Subcutaneous adipose tissue (tissue), 4 donors: ENCODE measurements around the gene LOXL3. TPM values are rescaled to one million over a fixed set of nuclear protein-coding genes. Genes with fewer than 3 reads are reported as not detected.

Experiments used
- CTCF ChIP-seq: fragments of 450-650 bp; IDR thresholded peaks from one replicate; pipeline ENCODE4 v1.5.1; 2016; ENCODE audit warnings: low read depth, mild to moderate bottlenecking, control low read depth, antibody characterized with exemption, moderate library complexity
- total RNA-seq, 4 donors: library from RNA; depleted of rRNA; stranded (reverse); fragments of >200 nt; gene quantifications; one replicate each; pipeline ENCODE4 v1.1.0, GENCODE V29; 2016

The LOXL3 gene
- total RNA-seq, 4 donors from 2014 or later: 5.2 to 22.4 (median 9.2) TPM

DNA sequence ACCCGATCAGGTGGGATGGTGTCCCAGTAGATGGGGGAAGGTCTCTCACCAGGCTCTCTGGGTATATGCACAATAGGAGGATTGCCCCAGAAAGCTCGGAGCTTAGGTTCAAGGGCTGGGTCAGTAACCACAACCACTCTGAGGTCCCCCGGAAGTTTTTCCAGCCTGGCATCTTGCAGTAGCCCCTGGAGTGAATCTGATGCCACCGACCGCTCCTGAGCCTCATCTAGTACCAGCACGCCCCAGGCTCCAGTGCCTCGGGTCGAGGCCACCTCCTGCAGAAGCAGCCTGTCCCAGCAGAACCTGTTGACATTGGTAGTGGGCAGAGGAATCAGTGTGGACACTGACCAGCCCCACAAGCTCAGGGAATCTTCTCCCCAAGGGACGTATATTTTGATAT, 29.7 kb downstream of the LOXL3 start:
- no peak for TF ChIP-seq CTCF

DNA sequence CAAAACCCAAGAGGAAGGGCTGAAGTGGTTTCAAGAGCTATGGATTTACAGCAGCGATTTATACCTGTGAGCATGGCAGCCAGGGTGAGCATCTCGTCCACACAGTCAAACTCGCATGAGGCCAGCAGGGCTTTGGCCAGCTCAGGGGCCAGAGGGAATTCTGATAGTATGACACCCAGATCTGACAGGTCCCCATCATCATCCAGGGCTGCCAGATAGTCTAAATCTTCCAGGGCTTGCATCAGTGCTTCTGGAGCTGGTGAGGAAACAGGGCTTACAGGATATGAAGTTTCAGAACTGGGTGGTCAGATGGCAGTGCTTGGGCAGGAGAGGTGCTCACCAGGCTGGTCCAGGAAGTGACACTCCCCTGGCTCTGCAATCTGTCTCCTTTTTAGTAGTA, 31.2 kb downstream of the LOXL3 start:
- no peak for TF ChIP-seq CTCF

GRCh38 chr2:74516650-74517049, 37.1 kb downstream of the LOXL3 start:
- no peak for TF ChIP-seq CTCF

- TF ChIP-seq CTCF: no peak
Observed at GRCh38 chr2:74515981-74516633, 37.6 kb downstream of the LOXL3 start.

DNA sequence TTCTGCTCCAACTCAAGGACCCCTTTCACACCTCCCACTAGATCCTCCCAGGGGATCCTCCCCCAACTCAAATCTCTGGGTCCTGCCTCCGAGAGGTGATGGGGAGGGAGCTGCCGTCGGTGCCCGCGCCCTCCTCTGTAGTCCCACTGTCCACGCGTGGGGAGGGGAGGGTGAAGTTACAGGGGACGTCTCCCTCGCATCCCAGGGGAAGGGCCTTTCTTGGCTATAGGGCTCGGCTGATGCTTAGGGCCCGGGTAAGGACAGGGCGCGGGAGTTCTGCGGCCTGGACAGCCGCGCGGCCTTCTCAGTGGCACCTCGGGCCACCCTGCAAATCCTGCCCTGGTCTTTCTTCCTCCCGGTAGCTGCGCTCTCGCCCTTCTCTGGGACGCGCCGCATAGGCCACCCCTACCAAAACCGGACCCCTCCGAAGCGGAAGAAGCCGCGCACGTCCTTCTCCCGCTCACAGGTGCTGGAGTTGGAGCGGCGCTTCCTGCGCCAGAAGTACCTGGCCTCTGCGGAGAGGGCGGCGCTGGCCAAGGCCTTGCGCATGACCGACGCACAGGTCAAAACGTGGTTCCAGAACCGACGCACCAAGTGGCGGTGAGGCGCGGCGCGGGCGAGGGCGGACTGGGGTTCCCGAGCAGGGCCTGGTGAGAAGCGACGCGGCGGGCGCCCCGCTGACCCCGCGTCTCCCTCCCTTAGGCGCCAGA, 38.3 kb downstream of the LOXL3 start:
- TF ChIP-seq CTCF: no peak

GRCh38 chr2:74514368-74515270, 39.1 kb downstream of the LOXL3 start, which contains the start of gene TLX2:
TLX2 (plus strand) TSS chr2:74514450; CDS start chr2:74514807, 357 bp downstream.
- TF ChIP-seq CTCF: no peak
